ENCODE measurements around the gene GPR25. TPM values are rescaled to one million over a fixed set of nuclear protein-coding genes. Genes with fewer than 3 reads are reported as not detected.

GPR25 gene
- polyA plus RNA-seq, 1 experiment, result not detected

DNA sequence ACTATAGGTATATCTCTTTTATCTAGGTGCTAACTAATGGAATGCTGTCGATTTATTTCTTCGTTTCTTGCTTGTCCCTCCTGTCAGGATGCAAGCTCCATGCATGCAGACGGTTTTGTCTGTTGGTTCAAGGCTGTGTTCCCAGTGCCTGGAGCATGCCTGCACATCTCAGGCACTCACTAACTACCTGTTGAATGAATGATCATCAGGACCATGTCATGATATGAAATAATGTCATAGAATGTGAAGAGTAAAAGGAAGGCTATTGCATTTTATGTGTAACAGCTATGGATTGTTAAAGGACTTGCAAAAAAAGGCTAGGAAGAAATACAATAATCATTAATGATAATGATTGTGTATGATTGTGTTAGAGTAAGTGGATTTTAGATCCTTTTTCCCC is 4.2 kb downstream of the GPR25 start:
- peaks cover 68% of the 10 kb centered on the region for H3K27me3 ChIP-seq (ENCODE audit: control insufficient read depth, insufficient read depth, low read length)
- DNase-seq (ENCODE audit: low read depth, low spot score), result no peak
- peaks cover 3% of the 10 kb centered on the region; the same call in 1 of the 2 replicates for H3K9me3 ChIP-seq (ENCODE audit: control insufficient read depth, insufficient read depth, low read length)
- H3K27ac ChIP-seq (ENCODE audit: low read depth, low read length), result no peak overlapping the region
- H3K4me3 ChIP-seq (ENCODE audit: low read depth, low read length), result no peak overlapping the region
- POLR2A ChIA-PET, result interaction anchor here (0.7 kb wide), 1 partner anchor 67 kb away, joined by 6 read pairs; no protein-coding TSS in a partner anchor
- no peak for TF ChIP-seq CTCF (IDR thresholded peaks at IDR 0.05; ENCODE audit: low read depth, low read length)
- CTCF ChIA-PET, result interaction anchor here (2.5 kb wide), 1 partner anchor 14 kb away, joined by 15 read pairs; no protein-coding TSS in a partner anchor

DNA sequence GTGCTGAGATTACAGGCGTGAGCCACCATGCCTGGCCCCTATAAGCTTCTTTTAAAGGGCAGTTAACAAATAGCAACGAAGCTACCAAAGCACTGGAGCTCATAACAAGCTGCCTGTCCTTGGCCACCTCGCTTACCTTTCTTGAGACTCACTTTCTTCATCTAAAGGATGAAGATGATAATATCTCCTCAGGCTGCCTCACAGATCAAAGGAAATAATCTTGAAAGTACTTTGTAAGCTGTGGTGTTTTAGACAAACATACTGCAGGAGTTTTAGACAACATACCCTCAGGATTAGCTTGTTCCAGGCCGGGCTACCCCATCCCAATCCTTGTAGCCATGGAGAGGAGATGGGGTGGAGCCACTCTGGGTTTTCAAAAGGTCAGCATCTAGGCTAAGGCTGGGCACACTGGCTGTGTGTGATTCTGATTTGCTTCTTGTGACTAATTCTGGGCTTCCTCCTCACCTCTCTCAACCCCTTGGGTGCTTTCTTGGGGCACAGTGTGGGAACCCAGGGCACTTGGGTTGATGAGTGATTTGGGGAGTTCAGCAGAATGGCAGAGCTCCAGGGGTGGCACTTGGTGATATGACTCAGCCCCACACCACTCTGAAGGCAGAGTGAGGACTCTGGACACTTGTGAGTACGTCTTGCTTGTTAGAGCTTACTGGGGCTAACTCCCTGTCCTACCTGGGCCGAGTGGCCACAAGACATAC is 5.2 kb downstream of the GPR25 start:
- Histone ChIP-seq H3K27ac (ENCODE audit: low read depth, low read length) (no peak overlapping the region), H3K27me3 (ENCODE audit: control insufficient read depth, insufficient read depth, low read length) (peaks cover 59% of the 10 kb centered on the region), H3K9me3 (ENCODE audit: control insufficient read depth, insufficient read depth, low read length) (peaks cover 3% of the 10 kb centered on the region; the same call in 1 of the 2 replicates), H3K4me3 (ENCODE audit: low read depth, low read length) (no peak overlapping the region)
- ChIA-PET CTCF (interaction anchor here (2.5 kb wide), 1 partner anchor 13 kb away, joined by 15 read pairs; no protein-coding TSS in a partner anchor), POLR2A (interaction anchor here (0.7 kb wide), 1 partner anchor 378 kb away, joined by 5 read pairs; no protein-coding TSS in a partner anchor)
- no peak for DNase-seq (ENCODE audit: low read depth, low spot score)
- no peak for TF ChIP-seq CTCF (IDR thresholded peaks at IDR 0.05; ENCODE audit: low read depth, low read length)

- Histone ChIP-seq H3K9me3 (ENCODE audit: control insufficient read depth, insufficient read depth, low read length) (no peaks in the 10 kb centered on the region), H3K27ac (ENCODE audit: low read depth, low read length) (no peak overlapping the region), H3K4me3 (ENCODE audit: low read depth, low read length) (no peak overlapping the region), H3K27me3 (ENCODE audit: control insufficient read depth, insufficient read depth, low read length) (peaks cover 46% of the 10 kb centered on the region)
- no peak for TF ChIP-seq CTCF (IDR thresholded peaks at IDR 0.05; ENCODE audit: low read depth, low read length)
- ChIA-PET CTCF (interaction anchor here (0.5 to 1.6 kb wide), 2 partner anchors 11 to 165 kb away, joined by 3 to 4 read pairs; no protein-coding TSS in a partner anchor), POLR2A (no interaction called here)
- DNase-seq (ENCODE audit: low read depth, low spot score), result no peak
Observed at GRCh38 chr1:200880212-200880611, 7.4 kb downstream of the GPR25 start.

DNA sequence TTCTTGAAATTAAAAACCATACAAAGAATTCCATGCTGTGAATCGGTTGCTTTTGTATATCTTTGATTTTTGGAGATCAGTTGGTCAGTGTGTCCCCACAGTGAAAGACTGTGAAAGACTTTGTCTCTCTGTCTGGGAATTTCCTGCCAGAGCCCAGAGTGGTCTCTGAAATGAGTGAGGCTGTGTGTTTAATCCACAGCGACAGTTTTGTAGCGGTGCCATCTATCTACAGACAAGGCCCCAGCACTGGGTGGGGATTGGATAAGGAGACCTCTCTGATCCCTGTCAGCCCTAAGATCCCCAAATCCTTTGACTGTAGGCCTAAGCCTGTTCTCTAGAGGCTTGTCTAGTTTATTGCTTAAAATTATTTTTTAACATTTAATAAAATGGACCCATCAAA is 10.3 kb downstream of the GPR25 start:
- Histone ChIP-seq H3K9me3 (ENCODE audit: control insufficient read depth, insufficient read depth, low read length) (no peaks in the 10 kb centered on the region), H3K27ac (ENCODE audit: low read depth, low read length) (no peak overlapping the region), H3K27me3 (ENCODE audit: control insufficient read depth, insufficient read depth, low read length) (peaks cover 35% of the 10 kb centered on the region), H3K4me3 (ENCODE audit: low read depth, low read length) (no peak overlapping the region)
- CTCF ChIA-PET, result no interaction called here
- no peak for TF ChIP-seq CTCF (IDR thresholded peaks at IDR 0.05; ENCODE audit: low read depth, low read length)
- DNase-seq (ENCODE audit: low read depth, low spot score), result no peak
- POLR2A ChIA-PET, result no interaction called here

GRCh38 chr1:200885623-200886402 is 13.0 kb downstream of the GPR25 start:
- H3K9me3 ChIP-seq (ENCODE audit: control insufficient read depth, insufficient read depth, low read length), result no peaks in the 10 kb centered on the region
- ChIA-PET POLR2A (no interaction called here), CTCF (no interaction called here)
- no peak overlapping the region for H3K27ac ChIP-seq (ENCODE audit: low read depth, low read length)
- no peak overlapping the region for H3K4me3 ChIP-seq (ENCODE audit: low read depth, low read length)
- no peak for DNase-seq (ENCODE audit: low read depth, low spot score)
- no peak for TF ChIP-seq CTCF (IDR thresholded peaks at IDR 0.05; ENCODE audit: low read depth, low read length)
- peaks cover 48% of the 10 kb centered on the region for H3K27me3 ChIP-seq (ENCODE audit: control insufficient read depth, insufficient read depth, low read length)

Measured in AG04450 (cell line).